Esophagus squamous epithelium (tissue), 5 donors: ENCODE data around the gene ZBTB21. TPM values are rescaled to one million over a fixed set of nuclear protein-coding genes. Genes with fewer than 3 reads are reported as not detected.

ENCODE experiments used
- DNase-seq: peaks from one replicate; lab custom pipeline; 2025; lab: John Stamatoyannopoulos, UW
- H3K27ac ChIP-seq, 4 donors: fragments of 200-600 bp; sonication (generic); one replicate each; pipeline ENCODE4 v1.5.1; 2016 to 2019; ENCODE audit warnings: mild to moderate bottlenecking in 1 of 4
- H3K27me3 ChIP-seq, 4 donors: fragments of 200-600 bp; sonication (generic); 1 replicate in 3 of 4; 2 replicates in 1 of 4; pipeline versions ENCODE4 v1.5.1 to v1.6.0; 2017 to 2021; ENCODE audit warnings: antibody characterized with exemption in 1 of 4
- H3K36me3 ChIP-seq, 3 donors: fragments of 200-600 bp; sonication (generic); one replicate each; pipeline ENCODE4 v1.5.1; 2016 to 2019
- H3K4me1 ChIP-seq, 3 donors: fragments of 200-600 bp; sonication (generic); one replicate each; pipeline ENCODE4 v1.5.1; 2017 to 2019
- H3K4me3 ChIP-seq, 4 donors: fragments of 200-600 bp; sonication (generic); 1 replicate in 3 of 4; 2 replicates in 1 of 4; pipeline ENCODE4 v1.5.1; 2016 to 2019; ENCODE audit warnings: mild to moderate bottlenecking in 2 of 4, moderate library complexity in 1 of 4
- H3K9me3 ChIP-seq, 3 donors: fragments of 200-600 bp; sonication (generic); one replicate each; pipeline ENCODE4 v1.5.1; 2016 to 2019
- POLR2A ChIP-seq, 4 donors: fragments of 450-650 bp; IDR thresholded peaks; one replicate each; pipeline ENCODE4 v1.6.1; 2017; ENCODE audit warnings: antibody characterized with exemption in 4 of 4, mild to moderate bottlenecking in 4 of 4, moderate library complexity in 3 of 4
- whole genome bisulfite sequencing, 2 donors: methylation state at CpG; one replicate each; pipeline ENCODE4 v1.1.5; 2018; 5-methylcytosine and 5-hydroxymethylcytosine counted together
- intact Hi-C: fragments of 100-400 bp; cut with DNase I; formaldehyde crosslinking; loops from one replicate; pipeline ENCODE4 v1.15.0; 2022
- total RNA-seq, 4 donors: library from RNA; depleted of rRNA; stranded (reverse); fragments of >200 nt; gene quantifications; one replicate each; pipeline ENCODE4 v1.1.0, GENCODE V29; 2016
- TF ChIP-seq, protein P1 (sequence below), 6 experiments: fragments of 450-650 bp in 4 of 6; fragments of 200-600 bp in 2 of 6; sonication (generic) in 2 of 6; IDR thresholded peaks; one replicate each; pipeline ENCODE4 v1.5.1; 2016 to 2019; ENCODE audit warnings: antibody characterized with exemption in 6 of 6, mild to moderate bottlenecking in 4 of 6, moderate library complexity in 4 of 6
- donor health status: DM: yes; HTN: yes; CAD: no.

ZBTB21 gene
- total RNA-seq, 4 donors from 2014 or later, result 5.9 to 10.3 (median 7.8) TPM

DNA sequence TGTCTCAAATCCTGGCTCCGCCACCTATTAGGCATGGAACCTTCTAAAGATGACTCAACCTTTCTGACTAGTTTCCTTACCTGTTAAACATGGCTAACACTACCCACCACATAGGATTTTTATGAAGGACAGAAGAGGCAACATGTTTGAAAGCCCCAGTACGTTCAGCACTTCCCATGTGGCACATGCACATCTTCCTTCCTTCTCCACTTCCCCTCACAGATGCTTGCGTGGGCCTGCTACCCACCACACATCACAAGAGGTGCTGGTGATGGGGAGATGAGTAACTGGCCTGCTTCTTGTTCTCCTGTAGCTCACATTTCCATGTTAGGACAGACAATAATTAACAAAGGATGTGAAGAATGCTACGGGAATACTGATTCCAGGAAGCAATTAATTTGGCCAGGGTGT is 7.1 kb downstream of the ZBTB21 start:
- intact Hi-C loops, result no loop called here
- H3K4me1 ChIP-seq, result peaks cover 0 to 30% (median 0%) of the 10 kb centered on the region in 3 donors
- no peak overlapping the region for H3K4me3 ChIP-seq
- WGBS, 2 donors, result 59 to 63% methylated on average over 4 of the region's 4 CpGs
- peak overlapping the region in 1 of 4 donors; percentile 18 for H3K27ac ChIP-seq
- TF ChIP-seq, protein P1, sequence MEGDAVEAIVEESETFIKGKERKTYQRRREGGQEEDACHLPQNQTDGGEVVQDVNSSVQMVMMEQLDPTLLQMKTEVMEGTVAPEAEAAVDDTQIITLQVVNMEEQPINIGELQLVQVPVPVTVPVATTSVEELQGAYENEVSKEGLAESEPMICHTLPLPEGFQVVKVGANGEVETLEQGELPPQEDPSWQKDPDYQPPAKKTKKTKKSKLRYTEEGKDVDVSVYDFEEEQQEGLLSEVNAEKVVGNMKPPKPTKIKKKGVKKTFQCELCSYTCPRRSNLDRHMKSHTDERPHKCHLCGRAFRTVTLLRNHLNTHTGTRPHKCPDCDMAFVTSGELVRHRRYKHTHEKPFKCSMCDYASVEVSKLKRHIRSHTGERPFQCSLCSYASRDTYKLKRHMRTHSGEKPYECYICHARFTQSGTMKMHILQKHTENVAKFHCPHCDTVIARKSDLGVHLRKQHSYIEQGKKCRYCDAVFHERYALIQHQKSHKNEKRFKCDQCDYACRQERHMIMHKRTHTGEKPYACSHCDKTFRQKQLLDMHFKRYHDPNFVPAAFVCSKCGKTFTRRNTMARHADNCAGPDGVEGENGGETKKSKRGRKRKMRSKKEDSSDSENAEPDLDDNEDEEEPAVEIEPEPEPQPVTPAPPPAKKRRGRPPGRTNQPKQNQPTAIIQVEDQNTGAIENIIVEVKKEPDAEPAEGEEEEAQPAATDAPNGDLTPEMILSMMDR (IDR thresholded peaks at IDR 0.05), result no peak
- TF ChIP-seq POLR2A (IDR thresholded peaks at IDR 0.05), result no peak
- no peaks in the 10 kb centered on the region for H3K27me3 ChIP-seq
- no peak for DNase-seq
- H3K9me3 ChIP-seq, result no peaks in the 10 kb centered on the region
- H3K36me3 ChIP-seq, result peaks cover 0 to 15% (median 0%) of the 10 kb centered on the region in 3 donors

- intact Hi-C loops, result no loop called here
- H3K4me3 ChIP-seq, result no peak overlapping the region
- no peaks in the 10 kb centered on the region for H3K27me3 ChIP-seq
- 44 to 45% methylated on average over 14 of the region's 14 CpGs for WGBS, 2 donors
- peaks cover 0 to 19% (median 0%) of the 10 kb centered on the region in 3 donors for H3K36me3 ChIP-seq
- H3K4me1 ChIP-seq, result peaks cover 0 to 30% (median 0%) of the 10 kb centered on the region in 3 donors
- H3K27ac ChIP-seq, result peak overlapping the region in 1 of 4 donors; percentile 18
- TF ChIP-seq POLR2A (IDR thresholded peaks at IDR 0.05), result no peak
- TF ChIP-seq, protein P1 (IDR thresholded peaks at IDR 0.05), result no peak
- no peak for DNase-seq
- no peaks in the 10 kb centered on the region for H3K9me3 ChIP-seq
Observed at GRCh38 chr21:42002421-42002958, 7.7 kb downstream of the ZBTB21 start.

DNA sequence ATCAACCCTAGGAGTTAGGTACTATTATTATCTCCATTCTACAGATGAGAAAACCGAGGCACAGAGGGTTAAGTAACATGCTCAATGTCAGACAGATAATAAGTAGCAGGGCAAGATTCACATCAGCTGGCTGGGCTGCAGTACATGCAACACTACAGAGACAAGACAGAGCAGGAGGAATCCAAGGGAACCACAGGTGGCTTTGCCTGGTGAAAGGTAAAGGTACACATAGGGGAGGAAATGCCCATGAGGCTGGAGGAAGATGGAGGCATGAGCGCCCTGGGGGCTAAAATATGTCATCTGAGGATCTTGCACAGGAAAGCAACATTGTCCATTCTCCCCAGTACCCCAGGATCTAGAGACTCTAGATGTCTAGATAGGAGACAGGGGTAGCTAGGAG is 8.4 kb downstream of the ZBTB21 start:
- TF ChIP-seq, protein P1 (IDR thresholded peaks at IDR 0.05), result no peak
- TF ChIP-seq POLR2A (IDR thresholded peaks at IDR 0.05), result no peak
- WGBS, 2 donors, result 79 to 89% methylated on average over 2 of the region's 2 CpGs
- no peak overlapping the region for H3K27ac ChIP-seq

DNA sequence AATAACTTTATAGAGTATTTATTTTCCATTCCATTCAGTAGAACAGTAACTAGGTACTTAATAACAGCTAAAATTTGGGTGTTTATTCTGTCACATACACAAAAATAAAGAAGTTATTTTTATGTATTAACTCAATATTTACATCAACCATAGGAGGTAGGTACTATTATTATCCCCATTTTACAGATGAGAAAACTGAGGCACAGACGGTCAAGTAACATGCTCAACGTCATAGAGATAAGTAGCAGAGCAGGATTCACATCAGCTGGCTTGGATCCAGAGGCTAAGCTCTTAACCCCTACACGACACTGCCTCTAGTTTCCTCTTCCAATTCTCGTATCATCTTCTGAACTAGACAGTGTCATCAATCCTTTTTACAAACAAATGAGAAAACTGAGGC is 9.3 kb downstream of the ZBTB21 start:
- no peak for DNase-seq
- Histone ChIP-seq H3K27ac (no peak overlapping the region), H3K4me1 (peaks cover 0 to 30% (median 0%) of the 10 kb centered on the region in 3 donors), H3K36me3 (peaks cover 0 to 32% (median 0%) of the 10 kb centered on the region in 3 donors), H3K27me3 (no peaks in the 10 kb centered on the region), H3K9me3 (no peaks in the 10 kb centered on the region), H3K4me3 (no peak overlapping the region)
- WGBS, 2 donors, result 88 to 91% methylated on average over 4 of the region's 4 CpGs
- TF ChIP-seq, protein P1 (IDR thresholded peaks at IDR 0.05), result no peak
- no peak for TF ChIP-seq POLR2A (IDR thresholded peaks at IDR 0.05)
- intact Hi-C loops, result no loop called here

More for the DNA sequence above, 8.4 kb downstream of the ZBTB21 start:
- no peak for DNase-seq
- no peaks in the 10 kb centered on the region for H3K27me3 ChIP-seq
- intact Hi-C loops, result no loop called here
- H3K4me1 ChIP-seq, result peaks cover 0 to 30% (median 0%) of the 10 kb centered on the region in 3 donors
- H3K9me3 ChIP-seq, result no peaks in the 10 kb centered on the region
- peaks cover 0 to 24% (median 0%) of the 10 kb centered on the region in 3 donors for H3K36me3 ChIP-seq
- no peak overlapping the region for H3K4me3 ChIP-seq

DNA sequence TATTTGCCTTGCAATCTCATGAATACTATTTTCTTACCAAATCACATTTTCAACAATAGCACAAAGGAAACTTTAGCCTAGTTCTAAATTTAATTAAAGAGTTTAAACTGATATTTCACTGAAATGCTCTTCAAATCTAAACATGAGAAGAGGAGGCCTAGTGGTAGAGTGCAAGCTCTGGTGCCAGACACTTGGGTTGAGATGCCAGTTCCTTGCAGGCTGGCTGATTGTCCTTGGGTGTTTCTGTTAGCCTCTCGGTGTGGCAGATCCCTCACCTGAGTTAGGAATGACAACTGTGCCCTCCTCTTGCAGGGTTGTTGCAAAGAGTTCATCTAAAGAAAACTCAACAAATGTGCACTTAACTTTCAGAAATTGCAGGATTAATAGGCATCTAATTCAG is 12.5 kb downstream of the ZBTB21 start:
- TF ChIP-seq, protein P1 (IDR thresholded peaks at IDR 0.05), result no peak
- TF ChIP-seq POLR2A (IDR thresholded peaks at IDR 0.05), result no peak
- Histone ChIP-seq H3K4me3 (no peak overlapping the region), H3K27ac (no peak overlapping the region), H3K9me3 (no peaks in the 10 kb centered on the region), H3K36me3 (peaks cover 1 to 53% (median 3%) of the 10 kb centered on the region in 3 donors), H3K4me1 (peaks cover 0 to 14% (median 2%) of the 10 kb centered on the region in 3 donors), H3K27me3 (no peaks in the 10 kb centered on the region)
- no peak for DNase-seq
- intact Hi-C loops, result no loop called here
- WGBS, 2 donors, result 73% methylated on average over 1 of the region's 1 CpG; no CpG with 5 or more reads in 1 of the 2 donors
